OCI-LY7 (cell line): ENCODE measurements around the gene ZNF536. TPM values are rescaled to one million over a fixed set of nuclear protein-coding genes. Genes with fewer than 3 reads are reported as not detected.

Experiments used
- BruUV-seq: library from RNA; stranded (reverse); fragments of 400-500 nt; replicated peaks from 2 replicates; lab custom pipeline; 2021; lab: Mats Ljungman, UMichigan
- CTCF ChIA-PET: fragments of 300-600 bp; sonication (Branson Sonifier 250); formaldehyde crosslinking; loops from one replicate; lab custom pipeline; 2022; ENCODE audit warnings: antibody characterized with exemption; ENCODE audit not compliant: unreplicated experiment; lab: Charles Lee
- POLR2A ChIA-PET: fragments of 300-600 bp; sonication (Branson Sonifier 250); formaldehyde crosslinking; loops from one replicate; lab custom pipeline; 2022; ENCODE audit warnings: antibody characterized with exemption; lab: Charles Lee
- DNase-seq: peaks from one replicate; pipeline ENCODE4 v3.0.0-alpha.2; 2015; ENCODE audit warnings: low spot score
- H2AFZ ChIP-seq: fragments of 200-600 bp; sonication (generic), shearing (Covaris generic); 2 replicates; pipeline ENCODE4 v1.6.1; 2014; ENCODE audit warnings: mild to moderate bottlenecking, antibody characterized with exemption, low read length, moderate library complexity
- H3K27ac ChIP-seq: fragments of 200-600 bp; sonication (generic); 2 replicates; pipeline ENCODE4 v1.5.1; 2014; ENCODE audit warnings: mixed run types, low read depth, mild to moderate bottlenecking, moderate library complexity, low read length, inconsistent platforms; ENCODE audit not compliant: poor library complexity, severe bottlenecking
- H3K36me3 ChIP-seq: fragments of 200-600 bp; sonication (generic); 2 replicates; pipeline ENCODE4 v1.6.1; 2014; ENCODE audit warnings: mild to moderate bottlenecking, antibody characterized with exemption, low read length, moderate library complexity, mixed read lengths; ENCODE audit not compliant: insufficient read depth
- H3K4me1 ChIP-seq: fragments of 200-600 bp; sonication (generic); 2 replicates; pipeline ENCODE4 v1.5.1; 2014; ENCODE audit warnings: mild to moderate bottlenecking, low read length; ENCODE audit not compliant: insufficient read depth, poor library complexity, severe bottlenecking
- H3K4me2 ChIP-seq: fragments of 200-600 bp; sonication (generic); 2 replicates; pipeline ENCODE4 v1.6.1; 2014; ENCODE audit warnings: mild to moderate bottlenecking, low read length
- H3K4me3 ChIP-seq: fragments of 200-600 bp; sonication (generic); 2 replicates; pipeline ENCODE4 v1.5.1; 2014; ENCODE audit warnings: mild to moderate bottlenecking, low read depth, low read length; ENCODE audit not compliant: poor library complexity, severe bottlenecking
- H3K79me2 ChIP-seq: fragments of 200-600 bp; sonication (generic); 2 replicates; pipeline ENCODE4 v1.6.1; 2016; ENCODE audit warnings: low read depth, mild to moderate bottlenecking, low read length, moderate library complexity, mixed read lengths; ENCODE audit not compliant: insufficient read depth
- H3K9me2 ChIP-seq: fragments of 200-600 bp; sonication (generic); 2 replicates; pipeline ENCODE4 v1.6.1; 2016; ENCODE audit warnings: mild to moderate bottlenecking, low read length, mixed read lengths; ENCODE audit not compliant: insufficient read depth
- H3K9me3 ChIP-seq: fragments of 200-600 bp; sonication (generic); 2 replicates; pipeline ENCODE4 v1.6.1; 2014; ENCODE audit warnings: mild to moderate bottlenecking, mixed run types, low read length, mixed read lengths
- H4K20me1 ChIP-seq: fragments of 200-600 bp; sonication (generic); 2 replicates; pipeline ENCODE4 v1.6.1; 2014; ENCODE audit warnings: mild to moderate bottlenecking, antibody characterized with exemption, low read length, moderate library complexity, mixed read lengths; ENCODE audit not compliant: insufficient read depth
- EZH2phosphoT487 ChIP-seq: fragments of 200-600 bp; sonication (generic); IDR thresholded peaks from 2 replicates; pipeline ENCODE4 v1.6.1; 2018; ENCODE audit warnings: low read depth, borderline replicate concordance, mild to moderate bottlenecking, mixed run types, antibody characterized with exemption, low read length, moderate library complexity, mixed read lengths
- intact Hi-C: fragments of 100-400 bp; cut with micrococcal nuclease; formaldehyde crosslinking; loops from one replicate; pipeline ENCODE4 v1.10.0; 2022; ENCODE audit not compliant: unreplicated experiment
- total RNA-seq, 2 experiments: library from RNA; depleted of rRNA in 1 of 2; stranded (reverse); fragments of >200 nt in 1 of 2; shearing (Covaris generic) in 1 of 2; gene quantifications; 2 replicates each; pipeline ENCODE4 v1.2.3, GENCODE V29; 2014 to 2022
- TF ChIP-seq, protein P1 (sequence below): fragments of 200-600 bp; sonication (generic); conservative IDR thresholded peaks from 2 replicates; pipeline ENCODE4 v1.5.1; 2014; ENCODE audit warnings: mild to moderate bottlenecking, antibody characterized with exemption, low read length, moderate library complexity, mixed read lengths

The ZNF536 gene
- total RNA-seq, 2 experiments from 2014 or later, result 0.06 to 0.30 TPM

DNA sequence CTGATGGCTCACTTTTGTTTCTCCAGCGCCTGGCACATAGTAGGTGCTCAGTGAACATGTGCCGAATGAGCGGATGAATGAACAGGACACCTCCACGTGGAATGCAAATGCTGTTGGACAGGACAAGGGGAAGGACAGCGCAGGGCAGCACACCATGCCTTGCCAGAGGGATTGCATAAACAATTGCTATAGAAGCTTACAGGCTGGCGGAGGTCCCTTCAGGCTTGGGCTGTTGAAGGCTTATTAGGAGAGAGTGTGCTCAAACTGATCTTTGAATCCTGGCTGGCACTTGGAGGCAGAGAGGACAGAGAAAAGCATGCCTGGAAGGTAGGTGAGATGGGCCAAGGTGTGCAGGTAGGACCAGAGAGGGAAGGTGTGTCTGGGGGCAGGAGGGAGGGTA is 35.9 kb upstream of the ZNF536 start:
- TF ChIP-seq, protein P1, sequence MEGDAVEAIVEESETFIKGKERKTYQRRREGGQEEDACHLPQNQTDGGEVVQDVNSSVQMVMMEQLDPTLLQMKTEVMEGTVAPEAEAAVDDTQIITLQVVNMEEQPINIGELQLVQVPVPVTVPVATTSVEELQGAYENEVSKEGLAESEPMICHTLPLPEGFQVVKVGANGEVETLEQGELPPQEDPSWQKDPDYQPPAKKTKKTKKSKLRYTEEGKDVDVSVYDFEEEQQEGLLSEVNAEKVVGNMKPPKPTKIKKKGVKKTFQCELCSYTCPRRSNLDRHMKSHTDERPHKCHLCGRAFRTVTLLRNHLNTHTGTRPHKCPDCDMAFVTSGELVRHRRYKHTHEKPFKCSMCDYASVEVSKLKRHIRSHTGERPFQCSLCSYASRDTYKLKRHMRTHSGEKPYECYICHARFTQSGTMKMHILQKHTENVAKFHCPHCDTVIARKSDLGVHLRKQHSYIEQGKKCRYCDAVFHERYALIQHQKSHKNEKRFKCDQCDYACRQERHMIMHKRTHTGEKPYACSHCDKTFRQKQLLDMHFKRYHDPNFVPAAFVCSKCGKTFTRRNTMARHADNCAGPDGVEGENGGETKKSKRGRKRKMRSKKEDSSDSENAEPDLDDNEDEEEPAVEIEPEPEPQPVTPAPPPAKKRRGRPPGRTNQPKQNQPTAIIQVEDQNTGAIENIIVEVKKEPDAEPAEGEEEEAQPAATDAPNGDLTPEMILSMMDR, result no peak
- no peak for TF ChIP-seq EZH2phosphoT487
- intact Hi-C loops, result no loop called here
- CTCF ChIA-PET, result no interaction called here
- no peaks in the 10 kb centered on the region for H3K4me1 ChIP-seq
- no peak overlapping the region for H3K4me2 ChIP-seq
- H3K4me3 ChIP-seq, result no peak overlapping the region
- H3K9me2 ChIP-seq, result no peaks in the 10 kb centered on the region
- no peak overlapping the region for H3K27ac ChIP-seq
- DNase-seq, result no peak
- H3K36me3 ChIP-seq, result no peaks in the 10 kb centered on the region
- no peaks in the 10 kb centered on the region for H3K79me2 ChIP-seq
- BruUV-seq, result no TSS peak
- H3K9me3 ChIP-seq, result no peaks in the 10 kb centered on the region
- no peaks in the 10 kb centered on the region for H4K20me1 ChIP-seq
- POLR2A ChIA-PET, result no interaction called here
- no peak overlapping the region for H2AFZ ChIP-seq

DNA sequence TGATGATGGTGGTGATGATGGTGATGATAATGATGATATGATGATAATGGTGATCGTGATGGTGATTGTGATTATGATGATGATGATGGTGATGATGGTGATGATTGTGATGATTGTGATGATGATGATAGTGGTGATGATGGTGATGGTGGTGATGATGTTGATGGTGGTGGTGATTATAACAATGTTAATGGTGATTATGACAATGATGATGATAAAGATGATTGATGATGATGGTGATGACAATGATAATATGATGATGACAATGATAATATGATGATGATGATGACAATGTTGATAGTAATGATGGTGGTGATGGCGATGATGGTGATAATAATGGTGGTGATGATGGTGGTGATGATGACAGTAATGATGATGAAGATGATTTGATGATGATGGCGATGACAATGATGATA is 34.1 kb upstream of the ZNF536 start:
- ChIA-PET POLR2A (no interaction called here), CTCF (no interaction called here)
- Histone ChIP-seq H3K9me2 (no peaks in the 10 kb centered on the region), H3K27ac (no peak overlapping the region), H3K4me1 (no peaks in the 10 kb centered on the region), H2AFZ (no peak overlapping the region), H3K4me2 (no peak overlapping the region), H3K79me2 (no peaks in the 10 kb centered on the region), H3K9me3 (no peaks in the 10 kb centered on the region), H3K36me3 (no peaks in the 10 kb centered on the region), H4K20me1 (no peaks in the 10 kb centered on the region), H3K4me3 (no peak overlapping the region)
- no peak for TF ChIP-seq EZH2phosphoT487
- TF ChIP-seq, protein P1, result no peak
- BruUV-seq, result no TSS peak
- DNase-seq, result no peak
- intact Hi-C loops, result no loop called here

DNA sequence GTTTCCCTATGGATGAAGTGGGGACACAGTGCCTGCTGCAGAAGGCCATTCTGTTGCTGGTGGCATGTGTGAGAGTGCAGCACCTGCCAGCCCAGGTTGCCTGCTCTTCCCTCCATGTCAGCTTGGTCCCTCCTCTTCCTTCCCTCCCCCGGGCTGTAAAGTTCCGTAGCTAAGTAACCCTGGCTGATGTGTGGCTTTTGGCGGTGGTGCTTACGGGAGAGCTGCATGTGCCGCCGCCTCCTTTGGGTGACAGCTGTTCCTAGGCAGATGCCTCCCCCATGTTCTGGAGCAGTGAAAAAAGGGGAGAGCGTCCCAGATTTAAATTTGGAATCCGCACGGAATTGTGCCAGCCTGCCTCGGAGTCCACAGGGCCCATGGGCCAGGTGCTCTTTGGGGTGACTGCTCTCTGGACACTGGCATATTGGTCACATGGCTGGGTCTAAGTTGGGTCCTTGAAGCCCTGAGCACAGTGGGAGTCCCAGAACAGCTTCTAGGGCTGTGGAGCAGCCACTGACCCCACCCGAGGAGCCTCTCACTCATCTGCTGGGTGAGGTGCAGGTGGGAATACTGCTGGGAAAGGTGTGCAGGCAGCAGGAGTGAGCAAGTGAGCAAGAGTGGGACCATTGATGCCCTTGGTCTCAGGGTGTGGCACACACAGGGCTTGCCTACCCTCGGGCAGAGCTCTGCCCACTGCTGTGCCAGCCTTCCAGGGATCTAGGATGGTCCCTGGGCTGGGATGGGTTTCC is 33.1 kb upstream of the ZNF536 start:
- no peak overlapping the region for H3K4me3 ChIP-seq
- H4K20me1 ChIP-seq, result no peaks in the 10 kb centered on the region
- H3K79me2 ChIP-seq, result no peaks in the 10 kb centered on the region
- CTCF ChIA-PET, result no interaction called here
- H3K4me1 ChIP-seq, result no peaks in the 10 kb centered on the region
- TF ChIP-seq EZH2phosphoT487, result no peak
- TF ChIP-seq, protein P1, result no peak
- H3K4me2 ChIP-seq, result no peak overlapping the region
- intact Hi-C loops, result no loop called here
- no TSS peak for BruUV-seq
- no peaks in the 10 kb centered on the region for H3K36me3 ChIP-seq
- no peaks in the 10 kb centered on the region for H3K9me3 ChIP-seq
- DNase-seq, result no peak
- H2AFZ ChIP-seq, result no peak overlapping the region
- H3K27ac ChIP-seq, result no peak overlapping the region
- no peaks in the 10 kb centered on the region for H3K9me2 ChIP-seq
- POLR2A ChIA-PET, result interaction anchor here (0.6 kb wide), 1 partner anchor 398 kb away, joined by 6 read pairs; no protein-coding TSS in a partner anchor
